ENCODE results near the gene CCT5.

DNA sequence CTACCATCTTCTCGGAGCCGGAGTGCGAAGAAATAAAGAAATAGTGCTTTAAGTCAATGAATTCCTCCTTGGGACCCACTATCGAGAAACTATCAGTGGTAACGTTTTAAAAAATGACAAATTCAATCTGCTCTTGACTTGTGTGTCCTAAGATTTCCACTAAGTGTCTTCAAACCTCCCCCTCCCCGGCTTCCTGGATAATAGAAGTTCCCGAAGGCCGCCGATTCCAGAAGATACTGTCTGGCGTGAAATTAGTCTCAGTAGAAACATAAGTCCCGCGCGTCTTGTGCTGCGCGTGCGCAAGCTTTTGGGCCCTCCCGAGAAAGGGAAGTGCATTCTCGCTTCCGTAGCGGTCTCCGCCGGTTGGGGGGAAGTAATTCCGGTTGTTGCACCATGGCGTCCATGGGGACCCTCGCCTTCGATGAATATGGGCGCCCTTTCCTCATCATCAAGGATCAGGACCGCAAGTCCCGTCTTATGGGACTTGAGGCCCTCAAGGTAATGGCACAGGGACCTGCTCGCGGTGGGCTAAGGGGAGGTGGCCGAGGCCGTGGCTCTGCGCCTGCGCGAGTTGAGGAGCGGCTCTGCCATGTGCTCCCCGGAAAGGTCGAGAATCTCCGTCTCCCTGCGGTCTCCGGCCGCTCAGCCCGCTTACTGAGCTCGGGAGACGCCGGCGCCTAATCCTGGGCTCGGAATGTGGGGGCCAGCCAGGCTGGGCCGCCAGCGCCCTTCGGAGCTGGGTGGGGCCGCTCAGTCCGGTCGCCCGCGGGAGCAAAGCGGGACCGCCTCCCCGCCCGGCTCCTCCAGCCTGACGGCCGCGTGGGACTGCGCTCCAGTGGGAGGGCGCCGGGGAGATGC, at the start of gene CCT5:
- no peak for TF ChIP-seq EZH2 (IDR thresholded peaks at IDR 0.05; ENCODE audit: borderline replicate concordance, low read depth, low read length, poor library complexity, severe bottlenecking)
- TF ChIP-seq, protein P1, sequence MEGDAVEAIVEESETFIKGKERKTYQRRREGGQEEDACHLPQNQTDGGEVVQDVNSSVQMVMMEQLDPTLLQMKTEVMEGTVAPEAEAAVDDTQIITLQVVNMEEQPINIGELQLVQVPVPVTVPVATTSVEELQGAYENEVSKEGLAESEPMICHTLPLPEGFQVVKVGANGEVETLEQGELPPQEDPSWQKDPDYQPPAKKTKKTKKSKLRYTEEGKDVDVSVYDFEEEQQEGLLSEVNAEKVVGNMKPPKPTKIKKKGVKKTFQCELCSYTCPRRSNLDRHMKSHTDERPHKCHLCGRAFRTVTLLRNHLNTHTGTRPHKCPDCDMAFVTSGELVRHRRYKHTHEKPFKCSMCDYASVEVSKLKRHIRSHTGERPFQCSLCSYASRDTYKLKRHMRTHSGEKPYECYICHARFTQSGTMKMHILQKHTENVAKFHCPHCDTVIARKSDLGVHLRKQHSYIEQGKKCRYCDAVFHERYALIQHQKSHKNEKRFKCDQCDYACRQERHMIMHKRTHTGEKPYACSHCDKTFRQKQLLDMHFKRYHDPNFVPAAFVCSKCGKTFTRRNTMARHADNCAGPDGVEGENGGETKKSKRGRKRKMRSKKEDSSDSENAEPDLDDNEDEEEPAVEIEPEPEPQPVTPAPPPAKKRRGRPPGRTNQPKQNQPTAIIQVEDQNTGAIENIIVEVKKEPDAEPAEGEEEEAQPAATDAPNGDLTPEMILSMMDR (conservative IDR thresholded peaks at IDR 0.05; ENCODE audit: low read depth, low read length): no peak
